GM12878 (cell line): ENCODE measurements around the gene BAG1.

Experiments used
- CHD2 ChIP-seq: IDR thresholded peaks from 2 replicates; pipeline ENCODE4 v1.6.1; 2011; ENCODE audit warnings: low read depth, low read length, improper control_type of control experiment, borderline replicate concordance
- RAD21 ChIP-seq: IDR thresholded peaks from 2 replicates; pipeline ENCODE4 v1.6.1; 2011; ENCODE audit warnings: mild to moderate bottlenecking, low read depth, low read length, moderate library complexity; ENCODE audit not compliant: insufficient read depth
- ZNF592 ChIP-seq: fragments of 450-650 bp; IDR thresholded peaks from 2 replicates; pipeline ENCODE4 v1.6.1; 2017; ENCODE audit warnings: mild to moderate bottlenecking, moderate library complexity
- TF ChIP-seq, protein P1 (sequence below), 3 experiments: IDR thresholded peaks in 2 of 3; conservative IDR thresholded peaks in 1 of 3; 2 replicates each; pipeline ENCODE4 v1.5.1; 2011; ENCODE audit warnings: low read depth in 3 of 3, low read length in 3 of 3, mild to moderate bottlenecking in 3 of 3, control low read depth in 2 of 3, moderate library complexity in 2 of 3, inconsistent platforms in 1 of 3, mixed read lengths in 1 of 3; ENCODE audit not compliant: control insufficient read depth in 2 of 3, insufficient read depth in 1 of 3; ENCODE audit errors: extremely low read depth in 1 of 3

- TF ChIP-seq RAD21 (no peak), CHD2 (no peak), ZNF592 (no peak)
- TF ChIP-seq, protein P1, sequence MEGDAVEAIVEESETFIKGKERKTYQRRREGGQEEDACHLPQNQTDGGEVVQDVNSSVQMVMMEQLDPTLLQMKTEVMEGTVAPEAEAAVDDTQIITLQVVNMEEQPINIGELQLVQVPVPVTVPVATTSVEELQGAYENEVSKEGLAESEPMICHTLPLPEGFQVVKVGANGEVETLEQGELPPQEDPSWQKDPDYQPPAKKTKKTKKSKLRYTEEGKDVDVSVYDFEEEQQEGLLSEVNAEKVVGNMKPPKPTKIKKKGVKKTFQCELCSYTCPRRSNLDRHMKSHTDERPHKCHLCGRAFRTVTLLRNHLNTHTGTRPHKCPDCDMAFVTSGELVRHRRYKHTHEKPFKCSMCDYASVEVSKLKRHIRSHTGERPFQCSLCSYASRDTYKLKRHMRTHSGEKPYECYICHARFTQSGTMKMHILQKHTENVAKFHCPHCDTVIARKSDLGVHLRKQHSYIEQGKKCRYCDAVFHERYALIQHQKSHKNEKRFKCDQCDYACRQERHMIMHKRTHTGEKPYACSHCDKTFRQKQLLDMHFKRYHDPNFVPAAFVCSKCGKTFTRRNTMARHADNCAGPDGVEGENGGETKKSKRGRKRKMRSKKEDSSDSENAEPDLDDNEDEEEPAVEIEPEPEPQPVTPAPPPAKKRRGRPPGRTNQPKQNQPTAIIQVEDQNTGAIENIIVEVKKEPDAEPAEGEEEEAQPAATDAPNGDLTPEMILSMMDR (IDR thresholded peaks at IDR 0.05 in 2 of 3, conservative IDR thresholded peaks at IDR 0.05 in 1 of 3; ENCODE audit: control insufficient read depth in 2 of 3, extremely low read depth in 1 of 3, insufficient read depth in 1 of 3, low read depth in 3 of 3, low read length in 3 of 3): no peak
These were observed 36.8 kb downstream of the BAG1 start for GRCh38 chr9:33227741-33228140.
